ELR (cell line): Measurements from ENCODE around the gene AGXT.

Experiments
- DNase-seq: peaks from one replicate; pipeline ENCODE4 v3.0.0-alpha.2; 2015; ENCODE audit warnings: low read depth

Gene AGXT

DNA sequence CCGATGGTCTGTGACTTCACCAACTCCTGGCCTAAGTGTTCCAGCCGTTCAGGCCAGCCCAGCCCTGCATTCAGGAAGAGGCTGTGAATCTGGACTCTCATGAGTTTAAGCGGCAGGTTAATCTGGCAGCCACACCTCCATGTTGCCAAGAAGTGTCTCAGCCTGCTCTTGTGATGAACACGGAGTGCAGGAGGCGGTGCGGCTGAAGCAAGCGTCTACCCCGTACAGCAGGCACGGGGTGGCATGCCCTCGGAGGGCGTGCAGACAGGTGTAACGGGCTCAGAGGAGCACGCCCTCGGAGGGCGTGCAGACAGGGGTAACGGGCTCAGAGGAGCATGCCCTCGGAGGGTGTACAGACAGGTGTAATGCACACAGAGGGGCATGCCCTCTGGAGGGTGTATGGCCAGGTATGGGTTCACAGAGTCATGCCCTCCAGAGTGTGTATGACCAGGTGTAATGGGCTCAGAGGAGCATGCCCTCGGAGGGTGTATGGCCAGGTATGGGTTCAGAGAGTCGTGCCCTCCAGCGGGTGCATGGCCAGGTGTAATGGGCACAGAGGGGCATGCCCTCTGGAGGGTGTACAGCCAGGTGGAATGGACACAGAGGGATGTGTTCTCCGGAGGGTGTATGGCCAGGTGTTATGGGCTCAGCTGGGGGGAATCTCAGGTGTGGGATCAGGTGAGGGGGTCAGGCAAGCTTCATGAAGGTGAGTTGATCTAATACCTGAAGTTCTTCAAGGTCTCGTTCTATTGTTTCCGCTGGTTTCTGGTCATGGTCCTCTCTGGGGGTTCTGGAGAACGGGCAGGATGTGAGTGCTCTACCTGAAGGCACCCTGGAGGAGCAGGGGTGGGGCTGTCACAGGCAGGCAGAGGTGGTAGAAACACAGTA lies 60.1 kb downstream of the AGXT start:
- DNase-seq = no peak

GRCh38 chr2:240929364-240930095 lies 60.9 kb downstream of the AGXT start:
- no peak for DNase-seq
